ENCODE data around the gene SLC7A8.

Gene SLC7A8

GRCh38 chr14:23093104-23093503, 90.4 kb downstream of the SLC7A8 start:
- DNase-seq: no peak

DNA sequence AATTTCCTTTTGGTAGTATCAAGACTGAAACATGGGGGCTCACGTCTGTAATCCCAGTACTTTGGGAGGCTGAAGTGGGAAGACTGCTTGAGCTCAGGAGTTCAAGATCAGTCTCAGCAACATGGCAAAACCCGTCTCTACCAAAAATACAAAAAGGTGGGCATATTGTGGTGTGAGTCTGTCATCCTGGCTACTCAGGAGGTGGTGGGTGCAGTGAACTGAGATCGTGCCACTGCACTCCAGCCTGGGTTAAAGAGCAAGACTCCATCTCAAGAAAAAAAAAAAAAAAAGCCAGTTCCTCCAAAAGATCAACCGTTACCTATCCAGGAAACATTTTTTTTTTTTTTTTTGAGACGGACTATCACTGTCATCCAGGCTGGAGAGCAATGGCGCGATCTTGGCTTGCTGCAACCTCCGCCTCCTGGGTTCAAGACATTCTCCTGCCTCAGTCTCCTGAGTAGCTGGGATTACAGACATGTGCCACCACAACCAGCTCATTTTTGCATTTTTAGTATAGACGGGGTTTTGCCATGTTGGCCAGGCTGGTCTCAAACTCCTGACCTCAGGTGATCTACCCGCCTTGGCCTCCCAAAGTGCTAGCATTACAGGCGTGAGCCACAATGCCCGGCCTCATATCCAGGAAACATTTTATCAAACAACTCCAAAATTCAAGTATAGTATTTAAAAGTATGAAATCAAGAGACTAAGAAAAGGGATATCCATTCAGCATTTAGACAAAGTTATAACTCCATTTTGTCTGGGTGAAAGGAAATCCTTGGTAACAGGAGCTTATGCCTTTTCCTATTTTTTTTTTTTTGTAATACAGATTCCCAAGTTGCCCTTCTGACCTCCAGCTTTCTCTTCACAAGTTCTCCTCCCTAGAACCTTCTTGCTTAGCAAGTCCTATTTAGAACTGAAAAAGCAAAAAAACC, 91.9 kb downstream of the SLC7A8 start:
- no peak for DNase-seq

- no peak for DNase-seq
Observed at GRCh38 chr14:23090254-23090636, 93.2 kb downstream of the SLC7A8 start.

DNA sequence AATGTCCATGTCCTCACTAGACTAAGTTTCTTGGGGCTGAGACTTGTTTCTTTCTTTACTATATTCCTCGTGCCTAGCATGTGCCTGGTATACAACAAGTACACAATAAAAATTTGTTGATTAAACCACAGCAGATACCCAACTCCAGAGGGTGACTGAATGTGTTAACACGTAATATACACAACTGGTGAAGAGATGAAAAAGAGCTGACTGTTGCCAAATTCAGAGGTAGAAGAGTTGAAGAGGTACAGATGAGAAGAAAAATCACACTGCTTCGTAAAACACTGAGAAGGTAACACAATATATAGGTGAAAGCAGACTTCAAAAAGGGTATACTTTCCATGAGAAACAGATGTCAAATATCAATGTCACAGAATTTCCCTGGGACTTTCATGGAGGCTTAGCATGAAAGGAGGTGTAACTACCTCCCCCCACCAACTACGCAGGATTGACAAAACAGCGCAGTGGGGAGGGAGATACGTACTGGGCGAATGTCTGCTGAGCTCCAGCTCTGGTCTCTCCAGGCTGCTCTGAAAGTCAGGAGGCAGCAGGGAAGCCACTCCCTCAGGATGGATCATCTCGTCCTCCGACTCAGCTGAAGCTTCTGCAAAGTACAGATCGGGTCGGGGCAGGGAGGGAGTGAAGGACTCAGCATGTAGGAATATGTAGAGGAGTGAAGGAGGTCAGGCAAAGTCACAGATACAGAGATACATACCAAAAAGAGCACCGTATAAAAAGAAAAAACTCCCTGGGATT, 93.8 kb downstream of the SLC7A8 start:
- DNase-seq: no peak

GRCh38 chr14:23086565-23086964, 96.9 kb downstream of the SLC7A8 start:
- DNase-seq: no peak

GRCh38 chr14:23085458-23085857, 98.0 kb downstream of the SLC7A8 start:
- no peak for DNase-seq

DNA sequence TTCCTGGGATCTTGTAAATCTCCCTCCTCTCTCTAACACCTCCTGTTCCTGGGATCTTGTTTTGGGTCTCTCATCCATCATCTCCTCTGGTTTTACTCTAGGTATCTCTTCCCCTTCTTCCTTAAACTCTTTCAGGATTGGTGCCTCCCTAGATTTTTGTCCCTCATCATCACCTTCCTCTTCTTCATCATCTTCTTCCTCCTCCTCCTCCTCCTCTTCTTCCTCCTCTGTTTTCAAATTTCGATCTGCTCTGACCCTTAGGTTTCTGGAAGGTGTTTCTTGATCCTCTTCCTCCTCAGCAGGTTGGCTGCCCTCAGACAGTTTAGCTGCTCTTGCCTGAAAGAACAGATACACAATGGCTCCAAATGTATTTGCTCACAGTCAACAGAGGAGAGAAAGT, 103.0 kb downstream of the SLC7A8 start:
- DNase-seq: no peak

DNA sequence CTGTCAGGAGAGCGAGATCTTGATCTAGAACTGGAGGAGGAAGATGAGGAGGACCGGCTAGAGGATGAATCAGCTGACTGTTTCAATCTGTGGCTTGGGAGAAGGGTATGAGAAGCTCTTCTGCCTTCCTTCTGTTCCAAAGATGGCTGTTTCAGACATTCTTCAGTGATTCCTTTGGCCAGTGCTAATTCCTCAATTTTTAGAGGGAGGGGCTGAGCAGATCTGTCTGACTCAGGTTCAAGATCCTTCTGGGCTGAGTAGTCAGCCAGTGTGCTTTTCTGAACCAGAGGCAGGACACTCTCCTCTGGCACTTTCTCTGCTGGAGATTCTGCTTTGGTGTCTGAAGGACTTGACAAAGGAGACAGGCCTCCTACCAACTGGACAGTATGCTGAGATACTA, 103.7 kb downstream of the SLC7A8 start:
- no peak for DNase-seq

GRCh38 chr14:23078692-23079116, 104.8 kb downstream of the SLC7A8 start:
- no peak for DNase-seq

DNA sequence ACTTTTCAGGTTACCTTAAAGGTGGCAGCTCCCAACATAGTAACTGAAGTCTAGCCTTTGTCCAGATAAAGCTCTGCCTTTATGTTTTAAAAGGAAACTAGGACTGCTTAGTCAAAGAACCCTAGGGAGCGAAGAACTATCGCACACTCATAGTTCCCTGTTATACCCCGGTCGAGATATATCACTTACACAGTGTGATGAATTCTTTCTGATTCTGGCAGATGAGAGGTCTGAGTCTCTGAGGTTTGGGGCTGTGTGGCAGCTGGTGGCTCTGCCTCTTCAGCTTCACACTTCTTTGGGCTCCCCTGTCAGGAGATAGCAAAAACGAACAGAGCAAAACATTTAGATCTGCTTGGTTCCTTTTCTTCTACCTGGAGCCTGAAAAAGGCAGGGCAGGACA, 105.5 kb downstream of the SLC7A8 start:
- DNase-seq: no peak

DNA sequence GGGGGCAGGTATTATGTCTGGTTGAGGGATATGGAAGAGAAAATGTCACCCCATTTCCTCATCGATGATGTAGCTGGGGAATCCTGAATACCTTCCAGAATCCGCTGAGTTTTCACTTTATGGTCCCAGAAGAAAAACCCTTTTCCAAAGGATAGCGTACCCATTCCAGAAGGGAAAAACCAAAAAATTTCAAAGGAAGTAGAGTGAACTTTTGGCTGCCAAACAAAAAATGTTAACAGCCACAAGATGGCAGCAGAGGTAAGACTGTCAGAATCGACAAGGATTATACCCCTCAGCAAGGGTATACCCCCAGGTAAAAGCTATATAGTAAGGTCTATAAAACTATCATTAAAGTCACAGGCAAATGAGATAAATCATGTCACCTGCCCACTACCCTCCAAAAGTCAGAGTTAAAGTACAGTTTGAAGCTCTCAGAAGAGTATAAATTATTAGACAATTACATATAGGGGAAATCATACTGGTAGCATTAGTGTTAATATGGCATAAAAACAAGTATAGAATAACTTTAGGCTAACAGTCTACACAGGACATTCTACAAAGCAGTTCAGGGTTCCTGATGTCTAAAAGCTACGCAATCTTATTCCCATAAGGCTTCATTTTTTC, 106.6 kb downstream of the SLC7A8 start:
- DNase-seq: peak; percentile 61
